IMR-90 (cell line): ENCODE results near the gene PCGF3. TPM values are rescaled to one million over a fixed set of nuclear protein-coding genes. Genes with fewer than 3 reads are reported as not detected.

ENCODE experiments used
- ATAC-seq: fragments of 200-7000 bp; cut with Tn5 transposase; 2 replicates; pipeline ENCODE4 v1.9.1; 2020; ENCODE audit warnings: low read depth, mild to moderate bottlenecking, moderate library complexity
- BruUV-seq: library from RNA; stranded (reverse); fragments of 400-500 nt; replicated peaks from 2 replicates; lab custom pipeline; 2021; lab: Mats Ljungman, UMichigan
- CTCF ChIA-PET: fragments of 300-600 bp; formaldehyde crosslinking; extraction: SDS; loops from one replicate; lab custom pipeline; 2021; ENCODE audit warnings: antibody characterized with exemption; lab: Yijun Ruan, JAX
- POLR2A ChIA-PET: fragments of 300-600 bp; sonication (Branson Sonifier 250); formaldehyde crosslinking; loops from one replicate; lab custom pipeline; 2022; ENCODE audit warnings: antibody characterized with exemption; ENCODE audit not compliant: unreplicated experiment; lab: Charles Lee
- DNase-seq: peaks from one replicate; pipeline ENCODE4 v3.0.0; 2013
- H2AFZ ChIP-seq: replicated peaks from 2 replicates; pipeline ENCODE3; 2013; ENCODE audit warnings: low read length, mild to moderate bottlenecking; ENCODE audit not compliant: poor library complexity
- H2AK5ac ChIP-seq: 2 replicates; pipeline ENCODE4 v1.6.1; 2013; ENCODE audit warnings: low read depth, low read length, inconsistent platforms
- H2AK9ac ChIP-seq: replicated peaks from 2 replicates; pipeline ENCODE3; 2013; ENCODE audit warnings: mild to moderate bottlenecking, low read depth, low read length, moderate library complexity; ENCODE audit not compliant: poor library complexity
- H2BK120ac ChIP-seq: 2 replicates; pipeline ENCODE4 v1.6.1; 2013; ENCODE audit warnings: low read depth, low read length, inconsistent platforms
- H2BK15ac ChIP-seq: 3 replicates; pipeline ENCODE4 v1.6.1; 2013; ENCODE audit warnings: low read depth, low read length, inconsistent platforms
- H2BK20ac ChIP-seq: 2 replicates; pipeline ENCODE4 v1.6.1; 2013; ENCODE audit warnings: low read depth, mild to moderate bottlenecking, inconsistent platforms, low read length, moderate library complexity
- H2BK5ac ChIP-seq: 2 replicates; pipeline ENCODE4 v1.6.1; 2013; ENCODE audit warnings: mild to moderate bottlenecking, low read depth, low read length, inconsistent platforms; ENCODE audit not compliant: poor library complexity, severe bottlenecking
- H3K14ac ChIP-seq: replicated peaks from 2 replicates; pipeline ENCODE4 v1.6.1; 2013; ENCODE audit warnings: low read depth, low read length, inconsistent platforms
- H3K18ac ChIP-seq: 2 replicates; pipeline ENCODE4 v1.6.1; 2013; ENCODE audit warnings: low read depth, low read length, control low read depth
- H3K23ac ChIP-seq: 2 replicates; pipeline ENCODE4 v1.6.1; 2013; ENCODE audit warnings: low read depth, low read length, inconsistent platforms
- H3K27ac ChIP-seq: 2 replicates; pipeline ENCODE4 v1.5.1; 2013; ENCODE audit warnings: mild to moderate bottlenecking, control low read depth, low read length; ENCODE audit not compliant: insufficient read depth
- H3K27me3 ChIP-seq: 2 replicates; pipeline ENCODE4 v1.6.1; 2013; ENCODE audit warnings: low read length; ENCODE audit not compliant: control insufficient read depth, insufficient read depth
- H3K36me3 ChIP-seq: 2 replicates; pipeline ENCODE4 v1.6.1; 2013; ENCODE audit warnings: low read length, mixed read lengths; ENCODE audit not compliant: control insufficient read depth, insufficient read depth
- H3K4ac ChIP-seq: 2 replicates; pipeline ENCODE4 v1.6.1; 2013; ENCODE audit warnings: low read depth, low read length, inconsistent platforms
- H3K4me1 ChIP-seq: 2 replicates; pipeline ENCODE4 v1.6.1; 2013; ENCODE audit warnings: low read length, mixed read lengths; ENCODE audit not compliant: control insufficient read depth, insufficient read depth
- H3K4me2 ChIP-seq: 2 replicates; pipeline ENCODE4 v1.6.1; 2013; ENCODE audit warnings: low read depth, mild to moderate bottlenecking, control low read depth, low read length, moderate library complexity
- H3K4me3 ChIP-seq: 2 replicates; pipeline ENCODE4 v1.5.1; 2013; ENCODE audit warnings: low read depth, mild to moderate bottlenecking, control low read depth, low read length, moderate library complexity; ENCODE audit not compliant: insufficient read depth
- H3K56ac ChIP-seq: 2 replicates; pipeline ENCODE4 v1.6.1; 2013; ENCODE audit warnings: low read length, inconsistent platforms; ENCODE audit not compliant: insufficient read depth; ENCODE audit errors: extremely low read depth
- H3K79me1 ChIP-seq, 2 experiments: 2 replicates each; pipeline ENCODE4 v1.6.1; 2013; ENCODE audit warnings: low read length in 2 of 2, inconsistent platforms in 1 of 2, low read depth in 1 of 2
- H3K9ac ChIP-seq: 2 replicates; pipeline ENCODE4 v1.6.1; 2013; ENCODE audit warnings: low read depth, low read length, control low read depth
- H3K9me1 ChIP-seq: 2 replicates; pipeline ENCODE4 v1.6.1; 2013; ENCODE audit warnings: low read length, inconsistent platforms; ENCODE audit not compliant: insufficient read depth
- H3K9me3 ChIP-seq: 2 replicates; pipeline ENCODE4 v1.6.1; 2013; ENCODE audit warnings: low read length; ENCODE audit not compliant: control insufficient read depth, insufficient read depth
- H4K20me1 ChIP-seq: 2 replicates; pipeline ENCODE4 v1.6.1; 2013; ENCODE audit warnings: low read length, inconsistent platforms; ENCODE audit not compliant: insufficient read depth
- H4K5ac ChIP-seq: 2 replicates; pipeline ENCODE4 v1.6.1; 2013; ENCODE audit warnings: mild to moderate bottlenecking, low read depth, low read length, control low read depth
- H4K8ac ChIP-seq, 2 experiments: 2 replicates each; pipeline ENCODE4 v1.6.1; 2013; ENCODE audit warnings: low read depth in 2 of 2, low read length in 2 of 2, control low read depth in 1 of 2, inconsistent platforms in 1 of 2
- H4K91ac ChIP-seq: 2 replicates; pipeline ENCODE4 v1.6.1; 2013; ENCODE audit warnings: low read depth, low read length, inconsistent platforms; ENCODE audit not compliant: insufficient read depth
- BHLHE40 ChIP-seq: fragments of 150-350 bp; IDR thresholded peaks from 2 replicates; pipeline ENCODE4 v1.6.1; 2016; ENCODE audit warnings: mild to moderate bottlenecking, low read depth, low read length
- CEBPB ChIP-seq: IDR thresholded peaks from 2 replicates; pipeline ENCODE4 v1.6.1; 2012; ENCODE audit warnings: low read depth, low read length, improper control_type of control experiment
- CHD1 ChIP-seq: IDR thresholded peaks from 2 replicates; pipeline ENCODE4 v1.6.1; 2012; ENCODE audit warnings: low read depth, low read length, improper control_type of control experiment
- CTCF ChIP-seq: conservative IDR thresholded peaks from 2 replicates; pipeline ENCODE4 v1.5.1; 2012; ENCODE audit warnings: mild to moderate bottlenecking, low read depth, low read length, improper control_type of control experiment
- ELK1 ChIP-seq: fragments of 150-350 bp; IDR thresholded peaks from 2 replicates; pipeline ENCODE4 v1.6.1; 2016; ENCODE audit warnings: low read depth, mild to moderate bottlenecking, low read length, moderate library complexity, borderline replicate concordance
- FOS ChIP-seq: fragments of 150-350 bp; IDR thresholded peaks from 2 replicates; pipeline ENCODE4 v1.6.1; 2016; ENCODE audit warnings: low read depth, low read length
- MAFK ChIP-seq: IDR thresholded peaks from 2 replicates; pipeline ENCODE4 v1.6.1; 2012; ENCODE audit warnings: low read depth, low read length, improper control_type of control experiment
- MAZ ChIP-seq: IDR thresholded peaks from 2 replicates; pipeline ENCODE4 v1.6.1; 2012; ENCODE audit warnings: low read depth, mild to moderate bottlenecking, low read length, improper control_type of control experiment, moderate library complexity, borderline replicate concordance
- MXI1 ChIP-seq: IDR thresholded peaks from 2 replicates; pipeline ENCODE4 v1.6.1; 2012; ENCODE audit warnings: low read depth, mild to moderate bottlenecking, low read length, moderate library complexity, borderline replicate concordance
- NFE2L2 ChIP-seq: fragments of 150-350 bp; IDR thresholded peaks from 2 replicates; pipeline ENCODE4 v1.6.1; 2016; ENCODE audit warnings: low read depth, mild to moderate bottlenecking, low read length
- POLR2A ChIP-seq: IDR thresholded peaks from 2 replicates; pipeline ENCODE4 v1.6.1; 2012; ENCODE audit warnings: mild to moderate bottlenecking, low read depth, low read length
- RAD21 ChIP-seq: IDR thresholded peaks from 2 replicates; pipeline ENCODE4 v1.6.1; 2012; ENCODE audit warnings: low read length, improper control_type of control experiment
- RCOR1 ChIP-seq: IDR thresholded peaks from 2 replicates; pipeline ENCODE4 v1.6.1; 2012; ENCODE audit warnings: mild to moderate bottlenecking, low read length, improper control_type of control experiment; ENCODE audit not compliant: insufficient replicate concordance
- RFX5 ChIP-seq: IDR thresholded peaks from 2 replicates; pipeline ENCODE4 v1.8.0; 2012; ENCODE audit warnings: low read depth, mild to moderate bottlenecking, low read length, moderate library complexity
- SMC3 ChIP-seq: fragments of 150-350 bp; IDR thresholded peaks from 2 replicates; pipeline ENCODE4 v1.6.1; 2016; ENCODE audit warnings: low read depth, mild to moderate bottlenecking, antibody characterized with exemption, low read length, moderate library complexity
- WGBS, 2 experiments: methylation state at CpG; one replicate each; pipeline versions ENCODE4 v1.1.5 to v1.1.7; 2013; ENCODE audit warnings: missing lambda C conversion rate in 2 of 2; ENCODE audit not compliant: insufficient read length in 1 of 2; ENCODE audit errors: extremely low coverage in 2 of 2; 5-methylcytosine and 5-hydroxymethylcytosine counted together
- dilution Hi-C: fragments of 300-500 bp; cut with HindIII; formaldehyde crosslinking; loops from one replicate; pipeline ENCODE4 v1.14.3; 2018; ENCODE audit warnings: low sequenced_read_pairs; ENCODE audit not compliant: unreplicated experiment
- in situ Hi-C: fragments of 300-500 bp; cut with MboI; formaldehyde crosslinking; loops from 3 replicates; pipeline ENCODE4 v1.14.3; 2019; ENCODE audit warnings: low sequenced_read_pairs, inconsistent platforms, mixed read lengths
- intact Hi-C: fragments of 100-400 bp; cut with micrococcal nuclease; formaldehyde crosslinking; loops from 2 replicates; pipeline ENCODE4 v1.10.0; 2022
- polyA plus RNA-seq, 3 experiments: library from polyadenylated mRNA; depleted of rRNA; stranded (reverse); fragments of >200 nt; gene quantifications; 2 replicates each; pipeline ENCODE4 v1.2.3, GENCODE V29; 2012; ENCODE audit warnings: low replicate concordance in 1 of 3
- total RNA-seq: library from RNA; depleted of rRNA; stranded (reverse); fragments of >200 nt; gene quantifications from 2 replicates; pipeline ENCODE4 v1.2.3, GENCODE V29; 2012
- TF ChIP-seq, protein P1 (sequence below): fragments of 150-350 bp; IDR thresholded peaks from 2 replicates; pipeline ENCODE4 v1.6.1; 2017; ENCODE audit warnings: mild to moderate bottlenecking, antibody characterized with exemption, low read length, low read depth

PCGF3 gene
- total and polyA plus RNA-seq, 2 of the 4 experiments (the other 2 are of a cell fraction) = 40.0 to 55.3 TPM

- Histone ChIP-seq H3K79me1 (no peaks in the 10 kb centered on the region), H3K4ac (no peak overlapping the region), H4K20me1 (no peaks in the 10 kb centered on the region), H3K27ac (no peak overlapping the region), H3K18ac (no peak overlapping the region), H3K27me3 (peaks cover 4% of the 10 kb centered on the region; the same call in 1 of the 2 replicates), H4K5ac (no peak overlapping the region), H2BK15ac (no peak overlapping the region), H3K56ac (no peak overlapping the region), H2AK5ac (no peak overlapping the region), H3K9me1 (no peaks in the 10 kb centered on the region), H3K23ac (no peak overlapping the region), H4K91ac (no peak overlapping the region), H2AK9ac (no peak overlapping the region), H2BK5ac (no peak overlapping the region), H2BK20ac (no peak overlapping the region), H3K4me3 (no peak overlapping the region), H4K8ac (no peak overlapping the region), H3K14ac (no peak overlapping the region), H3K4me2 (no peak overlapping the region), H2AFZ (no peak overlapping the region), H3K36me3 (no peaks in the 10 kb centered on the region), H3K9ac (no peak overlapping the region), H2BK120ac (no peak overlapping the region), H3K9me3 (peaks cover 18% of the 10 kb centered on the region), H3K4me1 (no peaks in the 10 kb centered on the region)
- no peak for DNase-seq
- intact Hi-C loops = no loop called here
- dilution Hi-C loops = no loop called here
- ATAC-seq = no peak
- WGBS, 2 experiments = 88% methylated on average over 4 of the region's 8 CpGs; no CpG with 5 or more reads in 1 of the 2 experiments
- in situ Hi-C loops = no loop called here
- ChIA-PET POLR2A (no interaction called here), CTCF (no interaction called here)
- no TSS peak for BruUV-seq
- TF ChIP-seq RFX5 (no peak), FOS (no peak), SMC3 (no peak), MXI1 (no peak), MAFK (no peak), NFE2L2 (no peak), BHLHE40 (no peak), RAD21 (no peak), CEBPB (no peak), CHD1 (no peak), POLR2A (no peak), CTCF (no peak), MAZ (no peak), RCOR1 (no peak), ELK1 (no peak)
- TF ChIP-seq, protein P1, sequence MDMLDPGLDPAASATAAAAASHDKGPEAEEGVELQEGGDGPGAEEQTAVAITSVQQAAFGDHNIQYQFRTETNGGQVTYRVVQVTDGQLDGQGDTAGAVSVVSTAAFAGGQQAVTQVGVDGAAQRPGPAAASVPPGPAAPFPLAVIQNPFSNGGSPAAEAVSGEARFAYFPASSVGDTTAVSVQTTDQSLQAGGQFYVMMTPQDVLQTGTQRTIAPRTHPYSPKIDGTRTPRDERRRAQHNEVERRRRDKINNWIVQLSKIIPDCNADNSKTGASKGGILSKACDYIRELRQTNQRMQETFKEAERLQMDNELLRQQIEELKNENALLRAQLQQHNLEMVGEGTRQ = no peak
Measured at GRCh38 chr4:659851-660250, 45.8 kb upstream of the PCGF3 start.
